GM21515 (cell line): Measurements from ENCODE around the gene ZFYVE28.
"Not testable (repeated sequence)": the region's sequence is repeated elsewhere in the genome, so short reads cannot be mapped to it uniquely, and the experiment has no call there.

ENCODE experiments used
- ATAC-seq: cut with Tn5 transposase; IDR thresholded peaks from one replicate; pipeline ENCODE4 v1.9.1; 2021; ENCODE audit not compliant: unreplicated experiment

Gene ZFYVE28

GRCh38 chr4:2393353-2394270 lies 24.8 kb downstream of the ZFYVE28 start:
- ATAC-seq = no peak

DNA sequence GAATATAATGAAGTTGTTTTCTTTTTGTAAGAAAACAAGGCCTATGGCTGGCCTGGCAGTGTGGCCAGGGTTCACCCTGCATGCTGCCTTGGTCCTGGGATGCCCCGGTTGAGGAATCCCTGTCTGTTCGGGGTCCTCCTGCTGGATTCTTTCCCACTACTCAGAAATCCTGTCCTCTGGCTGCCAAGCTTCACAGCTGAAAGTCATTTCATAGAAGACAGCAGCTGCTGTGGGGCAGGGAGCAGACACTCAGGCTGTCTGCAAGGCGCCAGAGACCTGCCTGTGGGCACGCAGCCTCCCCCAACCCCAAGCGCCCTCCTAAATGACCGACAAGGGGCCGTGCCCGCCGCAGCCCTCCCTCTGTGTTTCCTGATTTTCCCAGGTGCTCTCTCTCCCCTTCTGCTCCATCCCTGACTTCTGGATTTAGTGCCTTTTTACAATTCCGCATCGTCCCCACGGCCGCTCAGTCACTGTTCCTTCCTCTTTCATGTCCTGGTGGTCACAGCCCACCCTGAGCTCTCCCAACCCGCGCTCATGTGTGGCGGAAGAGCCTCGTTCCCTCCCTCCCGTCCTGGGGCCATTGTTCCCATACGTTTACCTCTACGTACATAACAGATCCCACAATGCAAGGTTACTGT lies 27.5 kb downstream of the ZFYVE28 start:
- ATAC-seq = no peak

DNA sequence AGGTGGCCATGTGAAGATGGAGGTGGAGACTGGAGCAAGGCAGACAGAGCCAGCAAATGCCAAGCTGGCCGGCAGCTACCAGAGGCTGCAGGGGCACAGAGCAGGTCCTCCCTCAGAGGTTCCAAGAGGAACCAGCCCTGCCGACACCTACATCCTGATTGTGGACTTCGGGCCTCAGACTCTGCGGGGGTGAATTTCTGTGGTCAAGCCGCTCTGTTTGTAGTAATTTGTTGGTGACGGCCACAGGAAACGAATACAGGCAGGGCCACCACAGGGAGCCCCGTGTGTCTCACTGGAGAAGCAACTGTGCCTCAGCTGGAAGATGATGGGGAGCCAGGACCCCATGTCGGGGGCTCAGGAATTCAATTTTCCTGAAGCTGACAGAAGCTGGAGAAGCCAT lies 28.3 kb downstream of the ZFYVE28 start:
- no peak for ATAC-seq

GRCh38 chr4:2389691-2390090 lies 28.8 kb downstream of the ZFYVE28 start:
- ATAC-seq = no peak

- no peak for ATAC-seq
These were observed 29.8 kb downstream of the ZFYVE28 start for GRCh38 chr4:2388429-2389182.

GRCh38 chr4:2387829-2388228 lies 30.6 kb downstream of the ZFYVE28 start:
- no peak for ATAC-seq

DNA sequence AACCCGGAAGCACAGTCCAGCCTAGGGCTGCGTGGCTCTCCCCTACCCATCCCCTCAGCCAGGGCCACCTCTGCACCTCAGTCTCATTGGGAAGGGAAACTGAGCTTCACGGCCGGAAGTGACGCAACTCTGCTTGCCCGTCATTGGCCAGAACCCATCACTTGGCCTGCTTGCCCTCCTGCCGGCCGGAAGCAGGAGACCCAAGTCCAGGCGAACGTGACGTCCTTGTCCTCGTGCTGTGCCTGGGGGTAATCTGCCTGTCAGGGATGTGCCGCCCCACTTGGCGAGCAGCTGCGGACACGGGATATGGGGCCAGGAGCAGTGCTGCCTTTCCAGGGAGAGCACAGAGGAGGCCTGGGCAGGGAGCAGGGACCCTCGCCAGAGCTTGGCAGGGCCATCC lies 31.2 kb downstream of the ZFYVE28 start:
- ATAC-seq = no peak

- ATAC-seq = no peak
These were observed 31.7 kb downstream of the ZFYVE28 start for GRCh38 chr4:2386717-2387116.

- no peak for ATAC-seq
These were observed 32.9 kb downstream of the ZFYVE28 start for GRCh38 chr4:2385516-2385915.

DNA sequence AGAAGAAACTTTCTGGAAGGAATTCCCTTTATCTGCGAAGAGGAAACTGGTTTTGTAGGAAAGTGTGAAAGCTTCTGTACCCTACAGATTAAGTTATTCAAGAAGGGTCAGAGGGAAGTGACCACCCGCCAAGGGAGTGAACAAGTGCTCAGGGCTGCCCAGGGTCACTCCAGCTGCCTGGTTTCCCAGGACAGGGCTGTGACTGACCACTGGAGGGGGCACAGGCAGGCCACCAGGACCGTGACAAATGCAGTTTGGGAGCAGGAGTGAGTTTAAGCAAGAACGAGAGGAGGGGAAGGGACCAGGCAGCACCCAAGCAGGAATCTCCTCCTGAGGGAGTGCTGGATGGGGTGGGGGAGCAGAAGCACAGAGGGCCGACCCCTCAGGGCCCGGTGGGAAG lies 34.2 kb downstream of the ZFYVE28 start:
- no peak for ATAC-seq

DNA sequence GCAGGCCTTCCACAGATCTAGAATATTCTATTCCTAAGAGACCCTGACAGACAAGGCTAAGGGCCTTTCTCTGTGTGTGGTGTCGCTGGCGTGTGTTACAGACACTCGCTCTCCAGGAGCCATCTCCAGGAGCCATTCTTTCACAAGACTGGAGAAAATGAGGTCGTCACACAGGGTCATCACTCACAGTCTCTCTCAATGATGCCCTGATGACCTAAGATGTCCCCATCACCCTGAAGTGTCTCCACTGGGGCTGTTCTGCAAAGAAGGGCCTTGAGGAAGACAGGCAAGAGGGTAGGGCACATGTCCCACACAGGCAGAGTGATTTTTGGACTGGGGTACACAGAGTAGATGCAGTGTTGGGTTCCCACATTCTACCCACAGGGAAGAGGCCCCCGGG lies 34.7 kb downstream of the ZFYVE28 start:
- ATAC-seq = no peak

- ATAC-seq = not testable (repeated sequence)
These were observed 35.2 kb downstream of the ZFYVE28 start for GRCh38 chr4:2383220-2383631.

GRCh38 chr4:2382769-2383202 lies 35.7 kb downstream of the ZFYVE28 start:
- not testable (repeated sequence) for ATAC-seq

GRCh38 chr4:2380589-2380988 lies 37.9 kb downstream of the ZFYVE28 start:
- ATAC-seq = not testable (repeated sequence)

- no peak for ATAC-seq
These were observed 39.5 kb downstream of the ZFYVE28 start for GRCh38 chr4:2378898-2379297.

DNA sequence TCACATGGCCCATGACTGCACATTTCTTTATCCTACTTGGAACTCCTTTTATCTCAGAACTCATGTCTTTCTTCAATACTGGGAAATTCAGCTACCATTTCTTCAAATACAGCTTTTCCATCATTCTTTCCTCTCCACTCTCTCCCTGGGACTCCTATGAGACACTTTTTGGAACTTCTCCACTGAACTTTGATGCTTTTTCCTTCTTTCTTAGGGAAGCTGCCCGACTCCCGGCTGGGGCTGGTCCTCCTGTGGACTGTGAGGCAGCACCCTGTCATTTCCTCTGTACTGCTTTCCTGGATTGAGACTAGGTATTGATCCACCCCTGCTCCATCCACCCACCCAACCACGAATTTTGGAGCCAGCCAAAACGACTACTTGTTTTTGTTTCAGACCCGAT lies 40.0 kb downstream of the ZFYVE28 start:
- no peak for ATAC-seq

GRCh38 chr4:2377241-2377640 lies 41.2 kb downstream of the ZFYVE28 start:
- ATAC-seq = no peak

DNA sequence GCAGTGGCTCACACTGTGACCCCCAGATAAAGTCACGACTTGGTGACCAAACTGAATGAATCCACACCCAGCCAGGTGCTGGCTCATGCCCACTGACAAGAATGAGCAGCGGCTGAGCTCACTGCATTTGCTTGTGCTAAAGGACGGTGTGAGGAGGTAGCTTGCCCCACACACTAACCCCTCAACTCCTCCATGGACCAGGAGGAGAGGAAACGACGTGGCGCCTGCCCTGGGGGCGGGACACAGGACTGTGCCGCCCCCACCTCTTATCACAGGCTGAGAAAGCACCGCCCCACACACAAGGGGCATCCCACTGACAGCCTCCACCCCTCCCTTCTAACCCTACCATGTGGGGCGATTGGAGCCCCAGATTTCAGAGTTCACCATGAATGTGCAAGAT lies 43.0 kb downstream of the ZFYVE28 start:
- no peak for ATAC-seq

GRCh38 chr4:2373532-2373931 lies 44.9 kb downstream of the ZFYVE28 start:
- ATAC-seq = no peak

DNA sequence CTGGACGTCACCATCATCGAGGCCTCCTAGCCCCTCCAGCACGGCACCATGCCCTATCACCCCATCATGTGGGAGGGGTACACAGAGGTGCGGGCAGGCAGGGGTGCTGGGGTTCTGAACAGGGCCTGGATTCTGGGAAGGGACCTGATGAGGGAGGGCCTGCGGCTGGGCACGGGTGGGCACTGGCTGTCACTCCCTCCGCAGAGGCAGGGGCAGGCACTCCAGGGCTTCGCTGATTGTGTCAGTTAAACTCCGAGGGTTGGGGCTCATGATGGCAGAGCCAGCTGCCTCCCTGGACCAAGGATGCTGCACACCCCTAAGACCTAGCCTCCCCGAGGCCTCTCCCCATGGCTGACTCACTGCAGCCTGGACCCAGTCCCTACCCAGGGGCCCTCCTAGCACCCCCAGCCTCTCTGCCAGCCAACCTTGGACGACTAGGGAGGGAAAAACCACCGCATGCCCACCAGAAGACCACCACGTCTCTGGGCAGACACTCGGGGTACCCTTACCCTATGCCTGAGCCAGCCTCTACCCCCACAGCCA lies 45.9 kb downstream of the ZFYVE28 start:
- no peak for ATAC-seq

DNA sequence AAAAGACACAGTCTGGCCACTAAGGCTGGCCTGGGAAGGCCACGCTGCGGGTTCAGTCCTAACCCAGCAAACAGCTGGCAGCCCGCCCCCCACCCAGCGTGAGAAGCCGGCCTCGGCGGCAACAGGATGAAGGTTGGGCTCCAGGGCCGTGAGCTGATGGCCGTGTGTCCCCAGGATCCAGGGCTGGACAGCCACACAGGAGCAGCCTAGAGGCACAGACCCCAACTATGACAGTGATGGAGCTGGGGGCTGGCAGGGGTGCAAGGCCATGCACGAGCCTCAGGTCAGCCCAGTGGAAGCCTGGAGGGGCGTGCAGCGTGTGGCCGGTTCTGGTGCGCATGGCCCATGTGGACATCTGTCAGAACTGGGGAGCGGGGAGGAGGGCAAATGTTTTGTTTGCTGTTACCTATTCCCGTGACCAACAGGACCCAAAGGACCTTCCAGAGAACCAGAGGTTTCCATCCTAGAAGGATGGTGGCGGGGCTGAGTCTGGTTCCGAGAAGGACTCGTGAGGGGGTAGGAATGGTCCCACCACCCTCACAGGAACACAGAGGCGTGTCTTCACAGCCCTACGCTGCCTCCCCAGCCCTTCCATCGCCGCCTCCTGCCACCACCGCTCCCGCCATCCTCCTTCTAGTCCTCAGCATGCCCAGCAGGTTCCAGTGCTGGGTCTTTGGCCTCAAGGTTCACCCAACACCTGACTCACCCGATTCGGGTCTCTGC lies 46.5 kb downstream of the ZFYVE28 start:
- no peak for ATAC-seq
